HCT116 (cell line): ENCODE results near the gene GABRE. TPM values are rescaled to one million over a fixed set of nuclear protein-coding genes. Genes with fewer than 3 reads are reported as not detected.

ENCODE experiments used
- ATAC-seq: fragments of 200-7000 bp; cut with Tn5 transposase; 2 replicates; pipeline ENCODE4 v1.9.1; 2020; ENCODE audit warnings: mild to moderate bottlenecking, moderate library complexity
- BruUV-seq: library from RNA; stranded (reverse); fragments of 400-500 nt; replicated peaks from 2 replicates; lab custom pipeline; 2021; lab: Mats Ljungman, UMichigan
- CTCF ChIA-PET: fragments of 300-600 bp; sonication (Branson Sonifier 250); formaldehyde crosslinking; loops from one replicate; lab custom pipeline; 2021; ENCODE audit warnings: antibody characterized with exemption; lab: Charles Lee
- POLR2A ChIA-PET: fragments of 300-600, 350-600 bp; sonication (Branson Sonifier 250); formaldehyde crosslinking; loops from one replicate; lab custom pipeline; 2021; ENCODE audit warnings: antibody characterized with exemption; lab: Charles Lee
- RAD21 ChIA-PET, 2 experiments: fragments of 300-600 bp; sonication (Branson Sonifier 250); formaldehyde crosslinking; loops; one replicate each; lab custom pipeline; 2023; ENCODE audit warnings: low total read pairs in 2 of 2; ENCODE audit not compliant: uncharacterized antibody in 2 of 2, unreplicated experiment in 2 of 2, low non-redundant PET in 1 of 2; lab: Charles Lee
- DNase-seq: peaks from one replicate; pipeline ENCODE4 v3.0.0-alpha.2; 2010; ENCODE audit warnings: low read depth, low spot score
- H2AFZ ChIP-seq: fragments of 200-600 bp; shearing (Covaris generic), sonication (generic); 2 replicates; pipeline ENCODE4 v1.6.1; 2017; ENCODE audit warnings: low read depth, mixed run types, mixed read lengths, antibody characterized with exemption, low read length; ENCODE audit not compliant: poor library complexity, severe bottlenecking
- H3K27ac ChIP-seq: 2 replicates; pipeline ENCODE4 v1.5.1; 2012; ENCODE audit warnings: low read depth, low read length
- H3K27me3 ChIP-seq: fragments of 200-600 bp; sonication (generic); 2 replicates; pipeline ENCODE4 v1.6.1; 2016; ENCODE audit warnings: mixed run types, low read length, mixed read lengths; ENCODE audit not compliant: insufficient read depth
- H3K36me3 ChIP-seq, 2 experiments: fragments of 200-500 bp in 1 of 2; fragments of 200-600 bp in 1 of 2; sonication (Bioruptor generic) in 1 of 2; sonication (generic) in 1 of 2; 2 replicates each; pipeline versions ENCODE4 v1.5.1 to v1.6.1; 2014 to 2016; ENCODE audit warnings: low read length in 2 of 2, inconsistent platforms in 1 of 2, mixed read lengths in 1 of 2, mixed run types in 1 of 2; ENCODE audit not compliant: insufficient read depth in 2 of 2, control insufficient read depth in 1 of 2
- H3K4me1 ChIP-seq, 2 experiments: fragments of 200-600 bp in 1 of 2; sonication (generic) in 1 of 2; 2 replicates each; pipeline versions ENCODE4 v1.5.1 to v1.6.1; 2012 to 2017; ENCODE audit warnings: low read length in 2 of 2, inconsistent platforms in 1 of 2, mild to moderate bottlenecking in 1 of 2, mixed read lengths in 1 of 2, mixed run types in 1 of 2, moderate library complexity in 1 of 2; ENCODE audit not compliant: insufficient read depth in 2 of 2, control insufficient read depth in 1 of 2
- H3K4me2 ChIP-seq: fragments of 200-600 bp; sonication (generic); 2 replicates; pipeline ENCODE4 v1.6.1; 2017; ENCODE audit warnings: mixed run types, low read length, mixed read lengths
- H3K4me3 ChIP-seq, 2 experiments: fragments of 200-600 bp in 1 of 2; sonication (generic) in 1 of 2; replicated peaks in 1 of 2; 2 replicates each; pipeline ENCODE4 v1.5.1; 2011 to 2016; ENCODE audit warnings: low read length in 2 of 2, control low read depth in 1 of 2, low read depth in 1 of 2, mild to moderate bottlenecking in 1 of 2, mixed read lengths in 1 of 2, mixed run types in 1 of 2
- H3K79me2 ChIP-seq: fragments of 200-600 bp; sonication (generic); 2 replicates; pipeline ENCODE4 v1.6.1; 2017; ENCODE audit warnings: mild to moderate bottlenecking, mixed run types, low read length, moderate library complexity, mixed read lengths; ENCODE audit not compliant: insufficient read depth
- H3K9ac ChIP-seq: fragments of 200-600 bp; sonication (generic); 2 replicates; pipeline ENCODE4 v1.6.1; 2016; ENCODE audit warnings: low read length, mixed read lengths
- H3K9me2 ChIP-seq: fragments of 200-600 bp; sonication (generic), shearing (Covaris generic); 2 replicates; pipeline ENCODE4 v1.6.1; 2017; ENCODE audit warnings: mixed run types, mild to moderate bottlenecking, moderate library complexity; ENCODE audit not compliant: insufficient read depth
- H3K9me3 ChIP-seq, 2 experiments: fragments of 200-500 bp in 1 of 2; fragments of 200-600 bp in 1 of 2; sonication (Bioruptor generic) in 1 of 2; sonication (generic) in 1 of 2; 2 replicates each; pipeline ENCODE4 v1.6.1; 2014 to 2017; ENCODE audit warnings: low read length in 2 of 2, mixed read lengths in 2 of 2, inconsistent platforms in 1 of 2, low read depth in 1 of 2, mild to moderate bottlenecking in 1 of 2, mixed run types in 1 of 2, moderate library complexity in 1 of 2; ENCODE audit not compliant: control insufficient read depth in 1 of 2, insufficient read depth in 1 of 2
- H4K20me1 ChIP-seq: fragments of 200-600 bp; sonication (generic), shearing (Covaris generic); 2 replicates; pipeline ENCODE4 v1.6.1; 2017; ENCODE audit warnings: mixed run types, mild to moderate bottlenecking, moderate library complexity; ENCODE audit not compliant: insufficient read depth
- ATF3 ChIP-seq: IDR thresholded peaks from 2 replicates; pipeline ENCODE4 v1.6.1; 2012
- CBX3 ChIP-seq: IDR thresholded peaks from 2 replicates; pipeline ENCODE4 v1.6.1; 2012; ENCODE audit warnings: low read depth
- EZH2 ChIP-seq: fragments of 200-600 bp; sonication (generic); IDR thresholded peaks from 2 replicates; pipeline ENCODE4 v1.6.1; 2017; ENCODE audit warnings: antibody characterized with exemption, mixed run types
- JUND ChIP-seq: IDR thresholded peaks from 2 replicates; pipeline ENCODE4 v1.6.1; 2012
- MAX ChIP-seq: IDR thresholded peaks from 2 replicates; pipeline ENCODE4 v1.6.1; 2012
- POLR2A ChIP-seq: IDR thresholded peaks from 2 replicates; pipeline ENCODE4 v1.7.0; 2011; ENCODE audit warnings: borderline replicate concordance; ENCODE audit not compliant: insufficient read depth, insufficient read length; ENCODE audit errors: extremely low read depth
- POLR2AphosphoS5 ChIP-seq: IDR thresholded peaks from 2 replicates; pipeline ENCODE4 v1.6.1; 2011; ENCODE audit warnings: mild to moderate bottlenecking, low read depth, low read length, moderate library complexity
- SIN3A ChIP-seq: IDR thresholded peaks from 2 replicates; pipeline ENCODE4 v1.6.1; 2012; ENCODE audit warnings: low read depth
- SP1 ChIP-seq: IDR thresholded peaks from 2 replicates; pipeline ENCODE4 v1.6.1; 2012; ENCODE audit warnings: low read depth
- ZBTB33 ChIP-seq: IDR thresholded peaks from 2 replicates; pipeline ENCODE4 v1.6.1; 2011; ENCODE audit warnings: mild to moderate bottlenecking, low read length, moderate library complexity; ENCODE audit not compliant: insufficient replicate concordance; ENCODE audit errors: extremely low read depth
- intact Hi-C: fragments of 100-400 bp; cut with micrococcal nuclease; formaldehyde crosslinking; loops from 2 replicates; pipeline ENCODE4 v1.10.0; 2022
- total RNA-seq: library from RNA; stranded (reverse); gene quantifications from one replicate; pipeline ENCODE4 v1.2.1, GENCODE V29; 2021; ENCODE audit not compliant: unreplicated experiment

GABRE gene
- total RNA-seq, 1 experiment from 2014 or later: 3.9 TPM

- ChIA-PET POLR2A (no interaction called here), CTCF (no interaction called here), RAD21 (no interaction called here)
- H2AFZ ChIP-seq: no peak overlapping the region
- H4K20me1 ChIP-seq: no peaks in the 10 kb centered on the region
- H3K9me2 ChIP-seq: no peaks in the 10 kb centered on the region
- no peaks in the 10 kb centered on the region for H3K27me3 ChIP-seq
- H3K79me2 ChIP-seq: no peaks in the 10 kb centered on the region
- H3K4me2 ChIP-seq: no peak overlapping the region
- no TSS peak for BruUV-seq
- H3K27ac ChIP-seq: no peak overlapping the region
- no peak for ATAC-seq
- H3K9ac ChIP-seq: no peak overlapping the region
- H3K4me1 ChIP-seq: no peaks in the 10 kb centered on the region
- no peak overlapping the region for H3K4me3 ChIP-seq
- TF ChIP-seq CBX3 (no peak), ZBTB33 (no peak), SP1 (no peak), POLR2AphosphoS5 (no peak), MAX (no peak), ATF3 (no peak), EZH2 (no peak), POLR2A (no peak), SIN3A (no peak), JUND (no peak)
- intact Hi-C loops: no loop called here
- no peaks in the 10 kb centered on the region for H3K36me3 ChIP-seq
- no peaks in the 10 kb centered on the region for H3K9me3 ChIP-seq
- no peak for DNase-seq
Observed at GRCh38 chrX:152020888-152021287, 46.4 kb upstream of the GABRE start.
